OCI-LY7 (cell line): Measurements from ENCODE around the gene PALLD.

Experiments
- EZH2phosphoT487 ChIP-seq: fragments of 200-600 bp; sonication (generic); IDR thresholded peaks from 2 replicates; pipeline ENCODE4 v1.6.1; 2018; ENCODE audit warnings: low read depth, borderline replicate concordance, mild to moderate bottlenecking, mixed run types, antibody characterized with exemption, low read length, moderate library complexity, mixed read lengths
- TF ChIP-seq, protein P1 (sequence below): fragments of 200-600 bp; sonication (generic); conservative IDR thresholded peaks from 2 replicates; pipeline ENCODE4 v1.5.1; 2014; ENCODE audit warnings: mild to moderate bottlenecking, antibody characterized with exemption, low read length, moderate library complexity, mixed read lengths

DNA sequence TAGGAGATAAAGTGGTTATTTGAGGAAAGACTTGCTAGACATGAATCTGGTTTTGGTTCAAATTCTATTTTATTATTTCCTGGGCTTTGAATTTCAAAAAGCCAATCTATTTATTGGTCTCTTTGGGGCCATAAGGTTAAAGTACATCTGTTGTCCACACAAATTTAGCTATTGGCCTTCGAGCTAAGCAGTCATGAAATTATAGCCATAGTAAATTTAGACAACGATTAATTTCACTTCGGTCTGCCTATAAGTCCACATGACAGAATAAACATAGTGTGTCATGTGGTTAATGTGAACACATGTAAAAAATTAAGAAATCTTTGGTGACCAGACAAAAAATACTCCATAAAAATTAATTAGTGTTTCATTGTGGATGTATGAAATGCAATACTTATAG, 161.9 kb downstream of the PALLD start:
- TF ChIP-seq, protein P1, sequence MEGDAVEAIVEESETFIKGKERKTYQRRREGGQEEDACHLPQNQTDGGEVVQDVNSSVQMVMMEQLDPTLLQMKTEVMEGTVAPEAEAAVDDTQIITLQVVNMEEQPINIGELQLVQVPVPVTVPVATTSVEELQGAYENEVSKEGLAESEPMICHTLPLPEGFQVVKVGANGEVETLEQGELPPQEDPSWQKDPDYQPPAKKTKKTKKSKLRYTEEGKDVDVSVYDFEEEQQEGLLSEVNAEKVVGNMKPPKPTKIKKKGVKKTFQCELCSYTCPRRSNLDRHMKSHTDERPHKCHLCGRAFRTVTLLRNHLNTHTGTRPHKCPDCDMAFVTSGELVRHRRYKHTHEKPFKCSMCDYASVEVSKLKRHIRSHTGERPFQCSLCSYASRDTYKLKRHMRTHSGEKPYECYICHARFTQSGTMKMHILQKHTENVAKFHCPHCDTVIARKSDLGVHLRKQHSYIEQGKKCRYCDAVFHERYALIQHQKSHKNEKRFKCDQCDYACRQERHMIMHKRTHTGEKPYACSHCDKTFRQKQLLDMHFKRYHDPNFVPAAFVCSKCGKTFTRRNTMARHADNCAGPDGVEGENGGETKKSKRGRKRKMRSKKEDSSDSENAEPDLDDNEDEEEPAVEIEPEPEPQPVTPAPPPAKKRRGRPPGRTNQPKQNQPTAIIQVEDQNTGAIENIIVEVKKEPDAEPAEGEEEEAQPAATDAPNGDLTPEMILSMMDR = no peak
- TF ChIP-seq EZH2phosphoT487 = no peak
